Erythroblast (primary cell): Measurements from ENCODE around the gene HOXC5.

Experiments
- GATA1 ChIP-seq: IDR thresholded peaks from 2 replicates; pipeline ENCODE4 v1.6.1; 2011; ENCODE audit warnings: low read depth, mild to moderate bottlenecking, control low read depth, low read length, moderate library complexity
- POLR2A ChIP-seq: IDR thresholded peaks from 2 replicates; pipeline ENCODE4 v1.6.1; 2011; ENCODE audit warnings: mild to moderate bottlenecking, low read length

GRCh38 chr12:54018468-54018984 is 14.3 kb upstream of the HOXC5 start:
- no peak for TF ChIP-seq POLR2A
- TF ChIP-seq GATA1 = no peak
